Endodermal cell (in vitro differentiated cells): ENCODE results near the gene IVNS1ABP. TPM values are rescaled to one million over a fixed set of nuclear protein-coding genes. Genes with fewer than 3 reads are reported as not detected.

Source experiments
- DNase-seq: peaks from one replicate; pipeline ENCODE4 v3.0.0-alpha.2; 2017
- H3K27ac ChIP-seq: 2 replicates; pipeline ENCODE4 v1.5.1; 2013; ENCODE audit warnings: mild to moderate bottlenecking, low read depth, low read length, moderate library complexity
- H3K27me3 ChIP-seq: 2 replicates; pipeline ENCODE4 v1.6.1; 2013; ENCODE audit warnings: mild to moderate bottlenecking, low read length, moderate library complexity; ENCODE audit not compliant: insufficient read depth, control insufficient read depth, poor library complexity, severe bottlenecking
- H3K36me3 ChIP-seq: 2 replicates; pipeline ENCODE4 v1.7.0; 2013; ENCODE audit warnings: mild to moderate bottlenecking, low read length, moderate library complexity; ENCODE audit not compliant: control insufficient read depth, insufficient read depth
- H3K4me1 ChIP-seq: one replicate; pipeline ENCODE4 v1.7.0; 2013; ENCODE audit warnings: low read length; ENCODE audit not compliant: control insufficient read depth, insufficient read depth
- H3K4me3 ChIP-seq: 2 replicates; pipeline ENCODE4 v1.5.1; 2013; ENCODE audit warnings: mild to moderate bottlenecking, low read length, moderate library complexity
- H3K9ac ChIP-seq: 2 replicates; pipeline ENCODE4 v1.6.1; 2013; ENCODE audit warnings: mild to moderate bottlenecking, low read length, moderate library complexity; ENCODE audit not compliant: poor library complexity, severe bottlenecking; ENCODE audit errors: extremely low read depth
- H3K9me3 ChIP-seq: 2 replicates; pipeline ENCODE4 v1.6.1; 2013; ENCODE audit warnings: mild to moderate bottlenecking, low read length, moderate library complexity; ENCODE audit not compliant: control insufficient read depth
- H3K27ac Mint-ChIP-seq: 2 replicates; pipeline ENCODE4 v1.8.0; 2020; ENCODE audit warnings: mixed read lengths
- H3K27me3 Mint-ChIP-seq: 2 replicates; pipeline ENCODE4 v1.8.0; 2021; ENCODE audit warnings: mild to moderate bottlenecking, mixed read lengths; ENCODE audit not compliant: insufficient read depth
- H3K36me3 Mint-ChIP-seq: 2 replicates; pipeline ENCODE4 v1.8.0; 2020; ENCODE audit warnings: low read depth, mixed read lengths
- H3K4me1 Mint-ChIP-seq: 2 replicates; pipeline ENCODE4 v1.8.0; 2020; ENCODE audit warnings: mixed read lengths
- H3K4me3 Mint-ChIP-seq: 2 replicates; pipeline ENCODE4 v1.8.0; 2020; ENCODE audit warnings: mild to moderate bottlenecking, moderate library complexity, mixed read lengths
- H3K9me3 Mint-ChIP-seq: 2 replicates; pipeline ENCODE4 v1.8.0; 2020; ENCODE audit warnings: mild to moderate bottlenecking, mixed read lengths
- CTCF ChIP-seq: fragments of 200-600 bp; sonication (generic); conservative IDR thresholded peaks from 2 replicates; pipeline ENCODE4 v1.5.0; 2021; ENCODE audit warnings: antibody characterized with exemption, mild to moderate bottlenecking
- WGBS, 2 experiments: methylation state at CpG; one replicate each; pipeline versions ENCODE4 v1.1.5 to v1.1.7; 2013; ENCODE audit warnings: missing lambda C conversion rate in 2 of 2, mixed read lengths in 1 of 2; ENCODE audit not compliant: insufficient coverage in 1 of 2, insufficient read length in 1 of 2; 5-methylcytosine and 5-hydroxymethylcytosine counted together
- total RNA-seq, 2 donors: library from RNA; stranded (reverse); fragmentation: NEBNext Ultra II Directional in 1 of 2; extraction: Animal tissue kit (Norgen Biotek cat#: 25700) in 1 of 2; gene quantifications; 2 replicates in 1 of 2; 3 replicates in 1 of 2; pipeline ENCODE4 v1.2.1, GENCODE V29; 2021

Gene IVNS1ABP
- total RNA-seq, 2 donors from 2014 or later, result 122 to 163 TPM

- peaks cover 14% of the 10 kb centered on the region for H3K36me3 Mint-ChIP-seq
- WGBS, 2 experiments, result 91% methylated on average over 3 of the region's 3 CpGs; no CpG with 5 or more reads in 1 of the 2 experiments
These were observed 28.6 kb downstream of the IVNS1ABP start for GRCh38 chr1:185288435-185288834.

DNA sequence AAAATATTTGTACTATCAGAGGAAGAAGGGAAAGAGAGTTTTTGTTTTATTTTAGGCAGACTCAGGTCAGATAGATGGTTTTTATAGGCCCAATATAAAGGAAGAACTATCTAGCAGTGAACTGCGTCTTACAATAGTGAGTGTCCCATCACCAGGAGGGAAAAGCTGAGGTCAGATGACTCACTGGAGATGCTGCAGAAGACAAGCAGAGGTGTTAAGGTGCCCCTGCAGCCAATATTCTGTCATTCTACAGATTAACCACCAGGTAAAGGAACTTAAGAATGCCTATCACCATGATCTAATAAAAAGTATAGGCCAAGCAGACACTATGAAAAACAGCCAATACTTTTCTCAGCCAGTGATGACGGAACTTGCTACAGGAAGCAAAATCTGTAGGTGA lies 29.6 kb downstream of the IVNS1ABP start:
- WGBS, 2 experiments, result 90 to 100% methylated on average over 1 to 2 of the region's 2 CpGs
- H3K4me1 Mint-ChIP-seq, result peaks cover 11% of the 10 kb centered on the region
- DNase-seq, result no peak
- H3K27ac Mint-ChIP-seq, result no peak overlapping the region
- H3K4me3 Mint-ChIP-seq, result no peak overlapping the region
- H3K36me3 Mint-ChIP-seq, result peaks cover 14% of the 10 kb centered on the region
- peaks cover 2% of the 10 kb centered on the region for H3K4me1 ChIP-seq
- H3K9me3 Mint-ChIP-seq, result no peaks in the 10 kb centered on the region
- H3K4me3 ChIP-seq, result no peak overlapping the region
- H3K9ac ChIP-seq, result no peak overlapping the region
- TF ChIP-seq CTCF, result peak; percentile 38
- no peaks in the 10 kb centered on the region for H3K27me3 Mint-ChIP-seq
- peaks cover 10% of the 10 kb centered on the region for H3K36me3 ChIP-seq
- no peaks in the 10 kb centered on the region for H3K27me3 ChIP-seq
- H3K9me3 ChIP-seq, result no peaks in the 10 kb centered on the region
- no peak overlapping the region for H3K27ac ChIP-seq

More at GRCh38 chr1:185288435-185288834, 28.6 kb downstream of the IVNS1ABP start:
- Histone ChIP-seq H3K9me3 (no peaks in the 10 kb centered on the region), H3K4me3 (no peak overlapping the region), H3K4me1 (peaks cover 2% of the 10 kb centered on the region), H3K27me3 (no peaks in the 10 kb centered on the region), H3K9ac (no peak overlapping the region), H3K27ac (no peak overlapping the region), H3K36me3 (peaks cover 10% of the 10 kb centered on the region)
- H3K4me1 Mint-ChIP-seq, result peaks cover 11% of the 10 kb centered on the region
- H3K27me3 Mint-ChIP-seq, result no peaks in the 10 kb centered on the region
- no peak overlapping the region for H3K4me3 Mint-ChIP-seq
- H3K9me3 Mint-ChIP-seq, result no peaks in the 10 kb centered on the region
- no peak for DNase-seq
- no peak overlapping the region for H3K27ac Mint-ChIP-seq
- TF ChIP-seq CTCF, result no peak

GRCh38 chr1:185284533-185285276 lies 32.3 kb downstream of the IVNS1ABP start:
- Mint-ChIP-seq H3K4me1 (peaks cover 18% of the 10 kb centered on the region), H3K4me3 (no peak overlapping the region), H3K36me3 (peaks cover 22% of the 10 kb centered on the region), H3K27ac (peak overlapping the region; percentile 60), H3K27me3 (no peaks in the 10 kb centered on the region), H3K9me3 (peaks cover 5% of the 10 kb centered on the region)
- no peak overlapping the region for H3K27ac ChIP-seq
- 89% methylated on average over 2 of the region's 2 CpGs; no CpG with 5 or more reads in 1 of the 2 experiments for WGBS, 2 experiments
- no peak for DNase-seq
- no peak for TF ChIP-seq CTCF
- H3K9me3 ChIP-seq, result no peaks in the 10 kb centered on the region
- H3K27me3 ChIP-seq, result no peaks in the 10 kb centered on the region
- H3K9ac ChIP-seq, result no peak overlapping the region
- H3K4me3 ChIP-seq, result no peak overlapping the region
- peaks cover 7% of the 10 kb centered on the region for H3K36me3 ChIP-seq
- peaks cover 13% of the 10 kb centered on the region for H3K4me1 ChIP-seq
